NCI-H69 (cell line): Measurements from ENCODE around the gene TFAP2A.

Experiments used
- DNase-seq: peaks from one replicate; lab custom pipeline; 2025; lab: John Stamatoyannopoulos, UW

Gene TFAP2A

GRCh38 chr6:10412461-10413261 lies 2.2 kb downstream of the TFAP2A start:
- DNase-seq: peak; percentile 71

- peak; percentile 98 for DNase-seq
Measured at GRCh38 chr6:10411971-10412460, 2.9 kb downstream of the TFAP2A start.

- peak; percentile 76 for DNase-seq
Measured at GRCh38 chr6:10411131-10411970, 3.5 kb downstream of the TFAP2A start.

GRCh38 chr6:10410207-10411050 lies 4.4 kb downstream of the TFAP2A start:
- peak; percentile 69 for DNase-seq

GRCh38 chr6:10409731-10410206 lies 5.1 kb downstream of the TFAP2A start:
- peak; percentile 75 for DNase-seq

GRCh38 chr6:10409233-10409721 lies 5.6 kb downstream of the TFAP2A start:
- DNase-seq: peak; percentile 83

- DNase-seq: peak; percentile 40
Measured at GRCh38 chr6:10408457-10408856, 6.4 kb downstream of the TFAP2A start.

GRCh38 chr6:10407674-10408054 lies 7.2 kb downstream of the TFAP2A start:
- DNase-seq: peak; percentile 49

- peak; percentile 70 for DNase-seq
Measured at GRCh38 chr6:10407018-10407673, 7.7 kb downstream of the TFAP2A start.

- DNase-seq: peak; percentile 70
Measured at GRCh38 chr6:10406556-10406955, 8.3 kb downstream of the TFAP2A start.

GRCh38 chr6:10405513-10405900 lies 9.4 kb downstream of the TFAP2A start:
- no peak for DNase-seq

GRCh38 chr6:10404799-10405512 lies 9.9 kb downstream of the TFAP2A start:
- DNase-seq: peak; percentile 87

- peak; percentile 100 for DNase-seq
Measured at GRCh38 chr6:10404107-10404798, 10.6 kb downstream of the TFAP2A start.

GRCh38 chr6:10403385-10404106 lies 11.3 kb downstream of the TFAP2A start:
- DNase-seq: no peak

GRCh38 chr6:10402648-10403311 lies 12.1 kb downstream of the TFAP2A start:
- DNase-seq: no peak

- no peak for DNase-seq
Measured at GRCh38 chr6:10401632-10402223, 13.1 kb downstream of the TFAP2A start.

- no peak for DNase-seq
Measured at GRCh38 chr6:10401004-10401536, 13.8 kb downstream of the TFAP2A start.

- no peak for DNase-seq
Measured at GRCh38 chr6:10400330-10400729, 14.5 kb downstream of the TFAP2A start.
